Left cardiac atrium (tissue), 4 donors: ENCODE results near the gene MARK4. TPM values are rescaled to one million over a fixed set of nuclear protein-coding genes. Genes with fewer than 3 reads are reported as not detected.
"Not testable (repeated sequence)": the region's sequence is repeated elsewhere in the genome, so short reads cannot be mapped to it uniquely, and the experiment has no call there.

Experiments used
- ATAC-seq, 2 donors: fragments of 200-7000 bp; cut with Tn5 transposase; one replicate each; pipeline ENCODE4 v1.9.1; 2020; ENCODE audit warnings: mild to moderate bottlenecking in 2 of 2, moderate library complexity in 2 of 2
- DNase-seq: peaks from one replicate; pipeline ENCODE4 v3.0.0-alpha.2; 2020
- intact Hi-C, 2 donors: fragments of 100-400 bp; cut with DNase I; formaldehyde crosslinking; loops; one replicate each; pipeline versions ENCODE4 v1.14.1 to v1.15.1; 2022 to 2023
- total RNA-seq, 2 donors: library from RNA; stranded (reverse); fragmentation: NEBNext Ultra II Directional; extraction: Animal tissue kit (Norgen Biotek cat#: 25700); gene quantifications; one replicate each; pipeline ENCODE4 v1.2.1, GENCODE V29; 2021
- donor health status: DM: no; HTN: yes; CAD: no.
- donor health status: DM: no; HTN: yes; CAD: no; lungs with severe emphysema.
- donor health status: DM: yes; HTN: yes; CAD: no.
- donor health status: Dilated cardiomyopathy.

The MARK4 gene
- total RNA-seq, 2 donors from 2014 or later, result 30.2 to 38.8 TPM

- ATAC-seq (peak; percentile 19 to 30), DNase-seq (no peak)
- intact Hi-C loops, result no loop called here
Observed at GRCh38 chr19:45264781-45265317, 13.8 kb downstream of the MARK4 start.

GRCh38 chr19:45265375-45265774 is 14.3 kb downstream of the MARK4 start:
- intact Hi-C loops, result no loop called here
- DNase-seq (no peak), ATAC-seq (no peak)

- ATAC-seq (no peak), DNase-seq (no peak)
- intact Hi-C loops, result no loop called here
Observed at GRCh38 chr19:45267296-45267695, 16.2 kb downstream of the MARK4 start.

GRCh38 chr19:45269939-45270338 is 18.9 kb downstream of the MARK4 start:
- ATAC-seq, DNase-seq, intact Hi-C loops: not testable (repeated sequence)

GRCh38 chr19:45271098-45271734 is 20.1 kb downstream of the MARK4 start:
- DNase-seq (no peak), ATAC-seq (no peak)
- intact Hi-C loops, result no loop called here

GRCh38 chr19:45271735-45272108 is 20.7 kb downstream of the MARK4 start:
- ATAC-seq, result no peak
- no peak for DNase-seq
- intact Hi-C loops, result no loop called here

GRCh38 chr19:45273521-45273855 is 22.4 kb downstream of the MARK4 start:
- intact Hi-C loops, result no loop called here
- ATAC-seq, result no peak
- no peak for DNase-seq

GRCh38 chr19:45275370-45275971 is 24.4 kb downstream of the MARK4 start:
- DNase-seq (no peak), ATAC-seq (no peak)
- intact Hi-C loops, result no loop called here

GRCh38 chr19:45276284-45276687 is 25.2 kb downstream of the MARK4 start:
- peak in 1 of 2 donors; percentile 25 for ATAC-seq
- intact Hi-C loops, result no loop called here
- DNase-seq, result no peak

- intact Hi-C loops, result no loop called here
- ATAC-seq, result no peak
- no peak for DNase-seq
Observed at GRCh38 chr19:45278087-45278486, 27.0 kb downstream of the MARK4 start.

GRCh38 chr19:45279587-45280192 is 28.6 kb downstream of the MARK4 start:
- intact Hi-C loops, result no loop called here
- DNase-seq, result no peak
- ATAC-seq, result no peak

GRCh38 chr19:45280471-45280961 is 29.4 kb downstream of the MARK4 start:
- ATAC-seq (no peak), DNase-seq (no peak)
- intact Hi-C loops, result no loop called here

- no peak for DNase-seq
- intact Hi-C loops, result no loop called here
- ATAC-seq, result no peak
Observed at GRCh38 chr19:45283443-45284033, 32.5 kb downstream of the MARK4 start.

- intact Hi-C loops, result loop anchor here in 1 of 2 donors (5.0 kb wide), 1 partner anchor 47 kb away; no protein-coding TSS in a partner anchor
- ATAC-seq (no peak), DNase-seq (no peak)
Observed at GRCh38 chr19:45290381-45290931, 39.4 kb downstream of the MARK4 start.

GRCh38 chr19:45291834-45292233 is 40.8 kb downstream of the MARK4 start:
- intact Hi-C loops, result loop anchor here in 1 of 2 donors (5.0 kb wide), 1 partner anchor 45 kb away; no protein-coding TSS in a partner anchor
- ATAC-seq (no peak), DNase-seq (no peak)

GRCh38 chr19:45293682-45294081 is 42.6 kb downstream of the MARK4 start:
- DNase-seq, result no peak
- no peak for ATAC-seq
- intact Hi-C loops, result loop anchor here in 1 of 2 donors (5.0 kb wide), 1 partner anchor 44 kb away; no protein-coding TSS in a partner anchor

- DNase-seq (peak; percentile 63), ATAC-seq (peak; percentile 83 to 97)
- intact Hi-C loops, result loop anchor here in 1 of 2 donors (5.0 kb wide), 1 partner anchor 43 kb away; no protein-coding TSS in a partner anchor
Observed at GRCh38 chr19:45294291-45295029, 43.4 kb downstream of the MARK4 start.

- intact Hi-C loops, result no loop called here
- DNase-seq (no peak), ATAC-seq (no peak)
Observed at GRCh38 chr19:45295873-45296272, 44.8 kb downstream of the MARK4 start.

GRCh38 chr19:45296355-45296754 is 45.3 kb downstream of the MARK4 start:
- DNase-seq, result no peak
- no peak for ATAC-seq
- intact Hi-C loops, result no loop called here
